Stimulated activated CD8-positive, alpha-beta memory T cell treated with anti-CD3 and anti-CD28 coated beads, Interleukin-2, amount 100 ng/mL, for 1 hour (primary cell): ENCODE measurements around the gene ARF3.
A peak's percentile ranks its signal among the peaks of the same experiment; 100 is the strongest.
"Not testable (repeated sequence)": the region's sequence is repeated elsewhere in the genome, so short reads cannot be mapped to it uniquely, and the experiment has no call there.

ENCODE experiments used
- DNase-seq, 2 donors: peaks; one replicate each; pipeline ENCODE4 v3.0.0-alpha.2; 2020; ENCODE audit warnings: low read depth in 2 of 2

The ARF3 gene

DNA sequence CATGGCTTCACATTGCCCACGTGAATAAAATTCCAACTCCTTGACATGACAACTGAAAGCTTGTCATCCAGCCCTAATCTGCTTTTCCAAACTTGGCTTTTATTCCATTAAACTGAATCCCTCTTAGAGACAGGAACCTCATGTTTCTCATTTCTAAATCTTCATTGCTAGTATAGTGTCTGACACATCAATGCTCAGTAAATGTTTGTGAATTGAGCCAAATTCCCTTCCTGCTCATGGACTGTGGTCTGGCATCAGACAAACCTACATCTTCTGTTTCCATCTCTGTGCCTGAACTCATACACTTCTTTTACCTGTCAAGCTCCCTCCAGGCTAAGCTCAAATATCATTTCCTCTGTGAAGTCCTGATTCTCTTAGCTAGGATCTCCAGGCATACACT lies 27.7 kb downstream of the ARF3 start:
- no peak for DNase-seq

DNA sequence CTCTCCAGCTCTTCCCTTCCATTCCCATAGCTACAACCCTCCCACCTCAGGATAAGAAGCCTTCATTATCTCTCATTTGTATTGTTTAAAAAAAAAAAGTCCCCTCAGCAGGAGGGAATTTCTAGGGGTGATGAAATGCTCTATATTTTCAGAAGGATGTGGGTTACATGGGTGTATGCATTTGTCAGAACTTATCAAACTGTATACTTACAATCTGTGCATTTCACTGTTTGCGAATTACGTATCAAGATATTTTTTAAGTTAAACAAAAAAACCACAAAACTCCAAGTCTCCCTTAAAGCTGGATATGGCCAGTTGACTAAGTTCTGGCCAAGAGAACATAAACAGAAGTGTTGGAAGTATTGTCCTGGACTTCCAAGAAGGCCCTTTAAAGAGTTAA lies 30.0 kb downstream of the ARF3 start:
- DNase-seq, result no peak

DNA sequence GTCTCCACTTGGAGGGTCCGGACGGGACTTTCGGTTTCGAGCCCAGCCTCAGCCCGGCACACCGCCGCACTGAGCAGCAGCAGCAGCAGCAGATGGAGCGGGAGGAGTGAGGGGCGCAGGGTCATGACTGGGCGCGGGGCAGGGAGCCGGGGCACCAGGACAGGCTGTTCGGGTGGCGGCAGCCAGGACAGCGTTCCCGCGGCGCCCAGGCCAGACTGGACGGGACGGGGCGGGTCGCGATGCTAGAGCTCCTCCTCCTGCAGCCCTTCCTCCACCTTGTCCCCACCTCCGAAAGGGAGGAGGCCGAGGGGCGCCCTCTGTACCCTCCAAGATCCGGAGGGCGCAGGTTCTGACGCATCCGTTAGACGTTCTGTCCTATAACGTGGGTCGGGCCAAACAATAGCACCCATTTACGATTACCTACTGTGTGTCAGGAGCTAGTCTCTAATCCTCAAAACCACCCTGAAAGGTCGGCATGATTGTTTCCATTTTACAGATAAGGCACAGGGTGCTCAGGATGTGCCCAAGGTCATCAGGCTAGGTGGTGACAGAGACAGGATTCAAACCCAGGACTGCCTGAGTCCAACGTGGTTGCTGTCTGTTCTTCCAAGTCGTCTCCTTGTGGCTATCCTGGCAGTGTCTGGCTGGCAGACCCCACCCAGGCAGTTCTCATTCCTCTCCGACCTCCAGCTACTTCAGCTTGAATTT lies 31.8 kb downstream of the ARF3 start, which contains the start of gene FKBP11:
Gene FKBP11 (minus strand): TSS at position 189 of the 708 bp plus-strand sequence. CDS start 64 bp downstream, at position 125.
- DNase-seq, result peak; percentile 50 to 63

DNA sequence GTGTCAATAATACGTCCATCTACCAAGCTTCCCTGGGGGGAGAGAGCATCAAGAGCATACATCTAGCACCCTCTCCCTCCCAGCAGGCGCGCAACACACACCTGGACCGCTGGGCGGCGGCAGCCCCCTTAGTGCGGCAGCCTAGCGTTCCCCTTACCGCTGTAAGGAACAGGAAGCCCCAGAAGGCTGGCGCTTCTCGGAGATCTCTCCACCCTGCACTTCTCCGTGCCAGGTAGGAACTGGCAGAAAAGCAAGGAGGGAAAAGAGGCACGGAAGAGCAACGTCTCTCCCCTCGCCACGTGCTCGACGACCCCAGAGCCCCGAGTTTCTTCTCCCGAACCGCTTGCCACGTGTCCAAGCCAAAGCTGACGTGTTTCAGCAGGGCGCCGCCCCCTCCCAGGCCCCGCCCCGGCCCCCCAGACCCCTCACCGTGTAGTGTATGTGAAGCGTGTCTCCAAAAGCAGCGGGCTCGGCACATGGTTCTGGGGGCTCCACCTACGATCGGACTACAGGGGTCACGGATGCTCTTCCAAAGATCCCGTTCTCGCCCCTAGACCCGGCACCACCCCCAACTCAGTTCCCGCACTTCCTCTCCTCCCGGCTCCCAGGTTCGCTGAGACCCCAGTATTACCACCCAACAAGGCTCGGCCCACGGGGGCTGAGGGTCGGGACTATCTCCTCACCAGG lies 32.5 kb downstream of the ARF3 start:
- peak; percentile 58 to 64 for DNase-seq

DNA sequence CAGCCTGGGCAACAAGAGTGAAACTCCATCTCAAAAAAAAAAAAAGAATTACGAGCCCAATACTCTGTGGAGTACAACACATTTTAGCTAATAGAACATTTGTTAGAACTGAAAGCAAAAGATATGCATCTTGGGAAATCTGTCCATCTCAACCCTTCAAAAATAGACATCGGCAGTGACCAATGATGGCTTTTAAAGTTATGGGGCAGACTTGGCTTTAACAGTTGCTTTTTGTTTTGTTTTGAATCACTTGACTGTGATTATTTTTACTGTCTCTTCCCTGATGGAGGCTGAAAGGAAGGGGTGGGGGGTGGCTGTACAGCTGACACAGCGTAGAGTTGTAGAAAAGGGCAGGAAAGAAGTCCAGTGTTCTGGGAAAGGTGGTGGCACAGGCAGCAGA lies 34.2 kb downstream of the ARF3 start:
- no peak for DNase-seq

DNA sequence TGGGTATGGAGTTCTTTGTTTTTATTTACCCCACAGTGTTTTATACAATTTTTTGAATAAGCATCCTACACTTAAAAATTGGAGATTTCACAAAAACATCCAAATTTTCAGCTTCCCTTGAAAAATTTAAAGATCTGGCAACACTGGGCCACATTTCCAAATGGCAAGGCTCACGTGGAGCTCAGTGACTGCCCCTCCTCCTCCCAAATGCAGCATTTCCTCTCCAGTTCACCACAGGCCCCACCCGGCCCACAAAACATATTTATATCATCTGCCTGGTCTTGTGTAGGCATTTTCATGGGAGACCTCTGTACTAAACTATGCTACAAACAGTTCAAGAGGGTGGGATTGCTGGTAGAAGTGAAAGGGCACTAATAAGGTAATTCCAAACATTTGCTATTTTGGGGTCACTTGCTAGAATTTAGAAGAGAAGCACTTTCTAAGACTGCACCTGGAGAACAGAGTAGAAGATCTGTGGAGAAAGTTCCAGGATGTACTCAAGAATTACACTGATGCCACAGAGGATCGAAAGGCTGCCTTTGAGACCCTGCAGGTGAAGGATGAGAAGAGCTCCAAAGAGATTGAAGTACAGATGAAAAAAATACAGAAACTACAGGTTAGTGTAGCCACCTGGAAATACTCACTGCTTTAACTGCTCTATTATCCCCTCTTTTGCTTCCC lies 39.3 kb downstream of the ARF3 start:
- no peak for DNase-seq

DNA sequence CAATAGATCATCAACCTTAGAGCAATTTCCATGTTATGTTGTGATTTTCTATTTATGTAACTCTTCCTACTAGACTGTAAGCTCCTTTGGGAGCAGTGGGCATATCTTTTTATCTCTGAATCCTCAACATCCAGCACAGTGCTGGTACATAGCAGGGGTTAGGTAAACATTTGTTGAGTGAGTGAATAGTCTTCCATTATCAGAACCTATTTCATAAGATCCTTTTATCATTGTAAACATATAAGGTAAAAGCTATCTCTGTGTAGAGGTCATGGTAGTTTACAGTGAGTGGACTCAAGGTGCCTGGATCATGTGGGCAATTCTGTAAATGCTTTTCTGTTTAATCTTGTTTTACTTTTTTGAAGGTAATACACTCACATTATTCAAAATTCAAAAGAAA lies 47.1 kb downstream of the ARF3 start:
- DNase-seq, result no peak

DNA sequence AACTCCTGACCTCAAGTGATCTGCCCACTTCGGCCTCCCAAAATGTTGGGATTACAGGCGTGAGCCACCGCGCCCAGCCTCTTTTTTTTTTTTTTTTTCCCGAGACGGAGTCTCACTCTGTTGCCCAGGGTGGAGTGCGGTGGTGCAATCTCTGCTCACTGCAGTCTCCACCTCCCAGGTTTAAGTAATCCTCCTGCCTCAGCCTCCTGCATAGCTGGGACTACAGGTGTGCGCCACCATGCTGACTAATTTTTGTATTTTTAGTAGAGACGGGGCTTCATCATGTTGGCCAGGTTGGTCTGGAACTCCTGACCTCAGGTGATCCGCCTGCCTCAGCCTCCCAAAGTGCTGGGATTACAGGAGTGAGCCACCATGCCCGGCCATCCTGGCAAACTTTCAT lies 47.6 kb downstream of the ARF3 start:
- DNase-seq, result not testable (repeated sequence)

DNA sequence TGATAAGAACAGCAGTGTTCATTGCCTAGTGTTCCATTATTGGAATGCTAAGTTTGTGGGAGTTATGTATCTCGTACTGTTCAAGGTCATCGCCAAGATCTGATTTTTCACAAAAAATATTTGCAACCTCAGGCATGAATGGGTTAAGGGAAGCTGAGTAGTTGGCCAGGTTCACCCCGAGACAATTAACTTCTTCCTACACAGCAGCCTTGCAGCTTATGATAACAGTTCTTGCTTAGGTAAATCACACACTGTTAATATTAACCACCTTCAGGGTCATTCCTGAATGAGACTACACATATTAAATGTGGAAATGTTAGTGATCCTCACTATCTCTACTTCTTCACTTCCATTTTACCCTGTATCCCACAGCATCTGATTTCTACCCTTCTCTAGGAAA lies 50.0 kb downstream of the ARF3 start:
- DNase-seq, result no peak

DNA sequence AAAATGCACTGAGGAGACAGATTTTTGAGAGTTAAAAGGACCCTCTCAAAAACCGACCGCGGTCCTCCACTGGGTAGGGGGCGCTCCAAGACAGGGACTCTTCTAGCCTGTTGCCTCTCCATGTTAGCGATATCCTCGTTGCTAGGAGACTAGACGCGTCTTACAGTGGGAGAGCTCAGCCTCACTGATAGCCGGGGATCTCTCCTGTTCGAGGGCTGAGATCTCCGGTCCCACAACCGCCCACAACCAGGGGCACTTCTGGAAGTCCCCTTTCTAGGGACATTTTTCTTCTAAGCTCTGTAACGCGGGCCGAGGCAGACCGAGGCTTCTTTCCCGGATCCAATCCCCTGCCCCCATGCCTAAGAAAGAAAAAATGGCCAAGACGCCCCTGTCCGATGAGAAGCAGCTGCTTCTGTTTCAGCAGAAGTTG lies 53.3 kb downstream of the ARF3 start:
- peak; percentile 65 to 72 for DNase-seq

DNA sequence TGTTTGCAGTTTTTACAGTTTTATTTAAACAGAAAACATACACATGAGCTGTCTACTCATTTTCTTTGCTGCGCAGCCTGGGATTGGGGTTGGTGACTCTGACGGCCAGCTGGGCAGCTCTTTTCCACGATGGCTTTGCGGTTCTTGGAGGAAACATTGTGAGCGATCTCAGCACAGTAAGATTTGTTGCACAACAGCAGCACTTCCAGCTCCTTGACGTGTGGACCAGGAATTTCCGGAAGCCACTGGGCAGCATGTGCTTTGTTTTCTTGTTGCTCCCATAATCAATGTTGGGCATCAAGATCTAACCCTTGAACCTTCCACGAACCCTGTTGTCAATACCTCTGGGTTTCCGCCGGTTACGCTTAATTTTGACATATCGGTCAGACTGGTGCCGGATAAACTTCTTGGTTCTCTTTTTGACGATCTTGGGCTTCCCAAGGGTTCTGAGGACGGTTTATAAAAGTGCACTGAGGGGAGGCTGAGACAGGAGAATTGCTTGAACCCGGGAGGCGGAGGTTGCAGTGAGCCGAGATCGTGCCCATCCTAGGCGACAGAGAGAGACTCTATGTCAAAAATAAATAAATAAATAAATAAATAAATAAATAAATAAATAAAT lies 53.8 kb downstream of the ARF3 start:
- no peak for DNase-seq

DNA sequence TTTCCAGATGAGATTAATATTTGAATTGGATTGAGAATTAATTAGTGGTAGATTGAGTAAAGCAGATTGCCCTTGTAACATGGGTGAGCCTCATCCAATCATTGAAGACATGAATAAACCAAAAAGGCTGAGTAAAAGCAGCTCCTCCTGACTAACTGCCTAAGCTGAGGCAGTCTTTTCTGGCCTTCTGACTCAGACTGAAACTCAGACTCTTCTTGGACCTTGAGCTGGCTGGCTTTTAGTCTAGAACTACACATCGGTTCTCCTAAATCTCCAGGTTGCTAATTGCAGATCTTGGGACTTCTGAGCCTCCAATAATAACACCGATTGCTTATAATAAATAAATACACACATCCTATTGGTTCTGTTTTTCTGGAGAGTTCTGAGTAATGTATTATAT lies 56.0 kb downstream of the ARF3 start:
- DNase-seq, result no peak

DNA sequence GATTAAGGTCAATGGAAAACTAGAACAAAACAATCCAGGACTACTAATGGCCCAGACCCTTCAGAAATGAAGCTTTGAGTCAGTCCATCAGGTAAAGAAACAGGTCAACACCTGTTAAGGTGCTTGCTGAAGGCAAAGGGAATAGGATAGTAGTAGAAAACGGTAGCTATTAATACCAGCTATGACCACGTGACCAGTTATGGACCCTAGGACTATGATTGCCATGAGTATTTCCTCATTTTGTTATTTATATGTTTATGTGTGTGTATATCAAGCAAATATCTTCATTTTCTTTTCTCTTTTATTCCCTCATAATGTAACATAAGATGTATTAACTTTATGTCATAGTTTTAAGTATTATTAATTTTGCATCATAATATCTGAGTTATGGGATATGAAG lies 57.6 kb downstream of the ARF3 start:
- no peak for DNase-seq

DNA sequence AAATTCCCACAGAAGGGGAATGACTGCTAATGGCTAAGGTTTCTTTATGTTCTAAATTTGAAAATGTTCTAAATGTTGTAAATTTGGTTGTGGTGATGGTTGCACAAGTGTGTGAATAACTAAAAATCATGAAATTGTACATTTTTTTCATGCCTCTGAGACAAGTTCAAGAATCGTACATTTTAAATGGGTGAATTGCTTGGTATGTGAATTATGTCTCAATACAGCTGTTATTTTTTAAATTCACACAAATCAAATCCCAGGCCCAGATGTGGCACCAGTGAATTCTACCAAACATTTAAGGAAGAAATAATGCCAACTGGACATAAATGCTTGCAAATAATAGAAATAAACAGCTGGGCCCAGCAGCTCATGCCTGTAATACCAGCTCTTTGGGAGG lies 63.0 kb downstream of the ARF3 start:
- no peak for DNase-seq

DNA sequence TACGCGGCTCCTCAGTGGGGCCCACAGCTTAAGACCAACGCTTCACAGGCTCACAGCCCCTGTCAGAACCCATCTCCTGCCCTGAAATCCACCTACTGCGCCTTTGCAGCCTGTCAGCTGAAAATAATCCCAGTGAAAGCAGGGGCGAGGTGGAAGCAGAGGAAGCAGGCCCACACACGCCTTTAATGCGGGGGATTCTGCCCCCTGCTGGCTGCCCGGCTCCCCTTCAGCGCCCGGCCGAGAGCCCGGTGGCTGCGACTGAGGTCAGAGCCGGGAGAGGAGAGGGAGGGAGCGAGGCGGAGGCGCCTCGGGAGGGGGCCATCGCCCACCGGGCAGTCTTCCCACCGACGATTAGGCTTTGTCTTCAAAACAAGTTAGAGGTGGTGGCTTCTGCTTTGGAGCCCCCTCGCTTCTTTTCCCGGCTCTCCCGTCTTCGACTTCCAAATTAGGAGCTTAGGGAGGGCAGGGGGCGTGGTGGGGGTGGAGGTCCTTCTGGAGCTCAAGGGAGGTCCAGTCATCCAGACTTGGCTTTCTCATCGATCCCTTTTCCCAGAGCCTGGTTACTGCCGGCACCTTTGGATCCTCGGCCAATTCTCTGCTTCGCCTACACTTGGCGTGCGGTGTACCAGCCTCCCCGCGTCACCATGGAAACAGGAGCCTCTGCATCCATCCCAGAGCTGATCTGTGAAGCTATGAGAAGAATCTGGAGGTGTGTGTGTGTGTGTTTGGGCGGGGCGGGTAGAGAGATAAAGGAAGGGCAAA lies 66.4 kb downstream of the ARF3 start:
- DNase-seq, result peak; percentile 33 to 58

DNA sequence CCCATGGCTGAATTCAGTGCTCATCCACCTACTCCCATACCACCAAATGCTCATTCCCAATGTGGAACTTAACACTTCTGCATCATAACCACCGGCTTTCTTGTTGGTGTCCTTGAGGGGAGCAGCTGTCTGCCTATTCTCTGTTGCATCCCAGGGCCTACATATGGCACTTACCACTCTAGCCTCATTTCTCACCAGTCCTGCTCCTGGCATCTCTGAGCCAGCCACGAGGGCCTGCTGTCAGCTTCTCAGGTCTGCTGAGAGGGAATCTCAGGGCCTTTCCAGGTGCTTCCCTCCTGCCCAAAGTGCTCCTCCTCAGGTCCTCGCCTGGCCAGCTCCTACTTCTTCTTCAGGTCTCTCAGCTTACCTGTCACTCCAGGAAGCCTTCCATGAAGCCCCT lies 67.6 kb downstream of the ARF3 start:
- DNase-seq, result no peak
